Smooth muscle cell (in vitro differentiated cells): ENCODE measurements around the gene FGF21. TPM values are rescaled to one million over a fixed set of nuclear protein-coding genes. Genes with fewer than 3 reads are reported as not detected.

Experiments
- DNase-seq: peaks from one replicate; lab custom pipeline; 2025; ENCODE audit not compliant: unreplicated experiment; lab: John Stamatoyannopoulos, UW
- H2AFZ ChIP-seq: fragments of 200-600 bp; sonication (generic); 2 replicates; pipeline ENCODE4 v1.6.0; 2016; ENCODE audit warnings: antibody characterized with exemption, low read depth, mild to moderate bottlenecking
- H3F3A ChIP-seq: fragments of 200-600 bp; sonication (generic); 2 replicates; pipeline ENCODE4 v1.6.0; 2017; ENCODE audit warnings: antibody characterized with exemption, low read depth
- H3K27ac ChIP-seq: fragments of 200-600 bp; sonication (generic); 2 replicates; pipeline ENCODE4 v1.5.1; 2016; ENCODE audit warnings: low read depth, mild to moderate bottlenecking
- H3K27me3 ChIP-seq: fragments of 200-600 bp; sonication (generic); 2 replicates; pipeline ENCODE4 v1.6.1; 2016; ENCODE audit warnings: low read depth, mild to moderate bottlenecking
- H3K36me3 ChIP-seq: fragments of 200-600 bp; sonication (generic); 2 replicates; pipeline ENCODE4 v1.5.1; 2016; ENCODE audit warnings: low read depth
- H3K4me1 ChIP-seq: fragments of 200-600 bp; sonication (generic); 2 replicates; pipeline ENCODE4 v1.5.1; 2016; ENCODE audit warnings: low read depth
- H3K4me2 ChIP-seq: fragments of 200-600 bp; sonication (generic); 2 replicates; pipeline ENCODE4 v1.6.0; 2016; ENCODE audit warnings: mild to moderate bottlenecking
- H3K4me3 ChIP-seq: fragments of 200-600 bp; sonication (generic); 2 replicates; pipeline ENCODE4 v1.5.1; 2016; ENCODE audit warnings: mild to moderate bottlenecking
- H3K79me2 ChIP-seq: fragments of 200-600 bp; sonication (generic); 2 replicates; pipeline ENCODE4 v1.6.0; 2016; ENCODE audit warnings: low read depth, mild to moderate bottlenecking
- H3K9ac ChIP-seq: fragments of 200-600 bp; sonication (generic); 2 replicates; pipeline ENCODE4 v1.6.0; 2016; ENCODE audit warnings: low read depth
- H3K9me3 ChIP-seq: fragments of 200-600 bp; sonication (generic); replicated peaks from 2 replicates; pipeline ENCODE4 v1.5.1; 2016; ENCODE audit warnings: low read depth
- H4K20me1 ChIP-seq: fragments of 200-600 bp; sonication (generic); 2 replicates; pipeline ENCODE4 v1.6.0; 2016; ENCODE audit warnings: low read depth
- CTCF ChIP-seq: fragments of 200-600 bp; sonication (generic); IDR thresholded peaks from 2 replicates; pipeline ENCODE4 v1.5.1; 2017; ENCODE audit warnings: borderline replicate concordance, mild to moderate bottlenecking, antibody characterized with exemption; ENCODE audit not compliant: insufficient read depth, poor library complexity, severe bottlenecking
- WGBS: methylation state at CpG from one replicate; pipeline ENCODE4 v1.1.7; 2016; ENCODE audit warnings: low lambda C conversion rate; 5-methylcytosine and 5-hydroxymethylcytosine counted together
- polyA plus RNA-seq: library from polyadenylated mRNA; unstranded; fragments of >200 nt; fragmentation: Nextera tagmentation; extraction: Ambion mirVana; gene quantifications from 2 replicates; pipeline ENCODE4 v1.2.1, GENCODE V29; 2016
- total RNA-seq: library from RNA; depleted of rRNA; stranded (reverse); fragments of >200 nt; gene quantifications from 2 replicates; pipeline ENCODE4 v1.2.3, GENCODE V29; 2014

Gene FGF21
- total and polyA plus RNA-seq, 2 experiments from 2014 or later: not detected

GRCh38 chr19:48794291-48794690 is 39.0 kb downstream of the FGF21 start:
- H3K4me3 ChIP-seq: no peak overlapping the region
- no peaks in the 10 kb centered on the region for H4K20me1 ChIP-seq
- H3K27me3 ChIP-seq: no peaks in the 10 kb centered on the region
- no peak overlapping the region for H3K27ac ChIP-seq
- no peak overlapping the region for H3K9ac ChIP-seq
- TF ChIP-seq CTCF: no peak
- no peaks in the 10 kb centered on the region for H3F3A ChIP-seq
- H3K9me3 ChIP-seq: no peaks in the 10 kb centered on the region
- H3K79me2 ChIP-seq: no peaks in the 10 kb centered on the region
- 93% methylated on average over 6 of the region's 6 CpGs for whole genome bisulfite sequencing
- peaks cover 3% of the 10 kb centered on the region for H3K4me1 ChIP-seq
- no peak for DNase-seq
- H3K4me2 ChIP-seq: no peak overlapping the region
- no peaks in the 10 kb centered on the region for H3K36me3 ChIP-seq
- H2AFZ ChIP-seq: no peak overlapping the region

DNA sequence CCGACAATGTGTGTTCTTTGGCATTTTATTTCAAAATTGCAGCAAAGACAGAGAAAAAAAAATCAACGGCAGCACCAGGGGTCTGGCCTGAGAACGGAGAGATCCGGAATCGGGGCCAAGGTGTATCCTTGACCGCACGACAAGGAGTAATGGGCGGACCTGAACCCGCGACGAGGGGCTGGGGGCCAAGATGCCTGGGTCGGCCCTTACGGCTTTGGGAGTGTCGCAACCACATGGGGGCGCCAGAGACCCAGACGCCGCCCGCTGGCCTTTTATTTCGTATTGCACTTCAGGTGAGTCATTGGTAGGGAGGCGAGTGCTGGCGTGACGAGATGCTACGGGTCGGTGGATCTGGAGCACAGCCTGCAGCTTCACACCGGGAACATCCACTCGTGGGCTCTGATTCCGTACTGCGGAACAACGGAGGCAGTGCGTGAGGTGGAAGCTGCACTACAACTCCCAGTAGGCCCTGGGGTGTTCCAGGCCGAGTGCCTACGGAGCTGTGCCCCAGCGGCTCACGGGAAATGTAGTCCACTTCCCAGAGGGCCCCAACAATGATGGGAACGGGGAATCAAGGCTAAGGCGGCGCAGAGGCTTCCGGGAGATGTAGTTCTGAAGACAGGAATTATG is 39.8 kb downstream of the FGF21 start:
- TF ChIP-seq CTCF: peak; percentile 97
- Histone ChIP-seq H3K27me3 (no peaks in the 10 kb centered on the region), H3K79me2 (no peaks in the 10 kb centered on the region), H3K36me3 (no peaks in the 10 kb centered on the region), H3K4me2 (peak overlapping the region; percentile 77), H3K4me1 (peaks cover 5% of the 10 kb centered on the region), H4K20me1 (no peaks in the 10 kb centered on the region), H3K4me3 (peak overlapping the region; percentile 60), H3F3A (no peaks in the 10 kb centered on the region), H3K9ac (peak overlapping the region; percentile 46), H3K27ac (peak overlapping the region; percentile 61), H3K9me3 (no peaks in the 10 kb centered on the region), H2AFZ (peak overlapping the region; percentile 6)
- DNase-seq: peak; percentile 91
- 7% methylated on average over 38 of the region's 38 CpGs for WGBS

- no peak overlapping the region for H3K9ac ChIP-seq
- WGBS: 71% methylated on average over 2 of the region's 2 CpGs
- H3K4me1 ChIP-seq: peaks cover 5% of the 10 kb centered on the region
- no peaks in the 10 kb centered on the region for H3K27me3 ChIP-seq
- H3K9me3 ChIP-seq: no peaks in the 10 kb centered on the region
- H3F3A ChIP-seq: no peaks in the 10 kb centered on the region
- peak overlapping the region; percentile 61 for H3K27ac ChIP-seq
- H2AFZ ChIP-seq: no peak overlapping the region
- no peak overlapping the region for H3K4me3 ChIP-seq
- no peaks in the 10 kb centered on the region for H3K36me3 ChIP-seq
- H3K79me2 ChIP-seq: no peaks in the 10 kb centered on the region
- no peak for DNase-seq
- H4K20me1 ChIP-seq: no peaks in the 10 kb centered on the region
- no peak overlapping the region for H3K4me2 ChIP-seq
- no peak for TF ChIP-seq CTCF
Observed at GRCh38 chr19:48795685-48796070, 40.4 kb downstream of the FGF21 start.
